Measurements from ENCODE around the gene NBAS.
"Not testable (repeated sequence)": the region's sequence is repeated elsewhere in the genome, so short reads cannot be mapped to it uniquely, and the experiment has no call there.

NBAS gene

GRCh38 chr2:15251753-15252152 lies 309.4 kb downstream of the NBAS start:
- DNase-seq: no peak

DNA sequence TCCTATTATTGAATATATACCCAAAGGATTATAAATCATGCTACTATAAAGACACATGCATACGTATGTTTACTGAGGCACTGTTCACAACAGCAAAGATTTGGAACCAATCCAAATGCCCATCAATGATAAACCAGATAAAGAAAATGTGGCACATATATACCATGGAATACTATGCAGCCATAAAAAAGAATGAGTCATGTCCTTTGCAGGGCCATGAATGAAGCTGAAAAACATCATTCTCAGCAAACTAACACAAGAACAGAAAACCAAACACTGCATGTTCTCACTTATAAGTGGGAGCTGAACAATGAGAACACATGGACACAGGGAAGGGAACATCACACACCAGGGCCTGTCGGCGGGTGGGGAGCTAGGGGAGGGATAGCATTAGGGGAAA lies 310.2 kb downstream of the NBAS start:
- not testable (repeated sequence) for DNase-seq

DNA sequence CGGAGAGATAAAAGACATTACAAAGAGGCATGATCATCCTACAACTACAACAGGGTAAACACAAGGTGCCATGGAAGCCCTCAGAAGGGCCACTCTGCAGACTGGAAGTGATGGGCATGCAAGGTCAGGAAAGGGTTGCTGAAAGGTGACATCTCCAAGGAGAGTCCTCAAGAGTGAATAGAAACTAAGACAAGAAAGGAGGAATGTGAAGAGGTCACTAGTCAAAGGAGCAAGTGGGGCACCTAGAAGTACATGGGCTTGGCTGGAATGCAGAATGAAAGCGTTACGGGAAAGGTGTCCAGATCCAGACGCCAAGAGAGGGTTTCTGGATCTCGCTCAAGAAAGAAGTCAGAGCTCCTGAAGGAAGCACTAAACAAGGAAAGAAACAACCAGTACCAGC lies 314.3 kb downstream of the NBAS start:
- DNase-seq: no peak

DNA sequence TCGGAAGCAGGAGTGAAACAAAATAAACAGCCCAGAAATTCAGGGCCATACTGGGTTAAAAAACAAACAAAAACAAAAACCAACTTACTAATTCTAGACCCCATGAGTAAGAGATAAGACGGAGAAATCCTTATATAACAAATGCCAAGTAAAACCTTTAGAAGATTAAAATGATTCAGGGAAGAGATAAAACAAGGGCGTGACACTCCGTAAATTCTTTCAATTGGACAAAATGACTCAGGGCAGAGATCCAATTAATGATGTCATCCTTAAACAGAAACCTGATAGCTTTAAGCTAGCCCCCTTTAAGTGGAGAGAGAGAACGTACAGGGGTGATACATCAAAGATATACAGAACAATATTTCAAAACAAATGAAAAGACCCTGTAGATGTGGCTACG lies 317.4 kb downstream of the NBAS start:
- DNase-seq: no peak

- DNase-seq: no peak
These were observed 318.1 kb downstream of the NBAS start for GRCh38 chr2:15242936-15243461.

GRCh38 chr2:15241929-15242328 lies 319.2 kb downstream of the NBAS start:
- no peak for DNase-seq

- DNase-seq: no peak
These were observed 319.9 kb downstream of the NBAS start for GRCh38 chr2:15241201-15241600.

DNA sequence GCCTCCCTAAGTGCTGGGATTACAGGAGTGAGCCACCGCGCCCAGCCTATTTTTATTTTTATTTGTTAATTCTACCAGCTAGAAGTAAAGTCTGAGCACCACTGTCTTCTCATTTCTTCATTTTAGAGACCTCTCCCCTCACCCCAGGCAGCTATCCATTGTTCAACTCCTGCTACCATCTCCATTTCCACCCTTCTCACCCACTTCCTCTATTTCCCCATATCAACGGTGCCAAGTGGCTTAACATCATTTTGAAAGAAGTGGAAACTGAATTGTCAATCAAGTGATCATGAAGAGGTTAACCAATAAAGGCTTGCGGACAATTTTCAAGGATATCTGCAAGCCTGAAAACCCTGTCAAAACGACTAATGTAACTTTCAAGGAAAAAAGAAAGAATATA lies 323.1 kb downstream of the NBAS start:
- no peak for DNase-seq

- DNase-seq: no peak
These were observed 330.4 kb downstream of the NBAS start for GRCh38 chr2:15230599-15231192.

DNA sequence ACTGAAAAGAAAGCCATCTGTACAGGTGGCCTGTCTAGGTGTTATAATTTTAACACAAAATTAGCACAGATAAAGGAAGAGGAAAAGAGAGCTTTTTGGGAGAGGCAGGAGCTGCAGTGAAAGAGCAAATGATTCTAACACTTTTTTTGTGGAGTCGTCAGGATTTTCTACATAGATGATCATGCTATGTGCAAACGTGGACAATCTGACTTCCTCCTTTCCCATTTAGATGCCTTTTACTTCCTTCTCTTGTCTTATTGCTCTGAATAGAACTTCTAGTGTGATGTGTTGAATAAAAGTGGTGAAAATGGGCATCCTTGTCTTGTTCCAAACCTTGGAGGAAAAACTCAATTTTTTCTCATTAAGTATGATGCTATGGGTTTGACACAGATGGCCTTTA lies 334.5 kb downstream of the NBAS start:
- no peak for DNase-seq

GRCh38 chr2:15225131-15225530 lies 336.0 kb downstream of the NBAS start:
- DNase-seq: no peak

GRCh38 chr2:15224641-15225040 lies 336.5 kb downstream of the NBAS start:
- no peak for DNase-seq

DNA sequence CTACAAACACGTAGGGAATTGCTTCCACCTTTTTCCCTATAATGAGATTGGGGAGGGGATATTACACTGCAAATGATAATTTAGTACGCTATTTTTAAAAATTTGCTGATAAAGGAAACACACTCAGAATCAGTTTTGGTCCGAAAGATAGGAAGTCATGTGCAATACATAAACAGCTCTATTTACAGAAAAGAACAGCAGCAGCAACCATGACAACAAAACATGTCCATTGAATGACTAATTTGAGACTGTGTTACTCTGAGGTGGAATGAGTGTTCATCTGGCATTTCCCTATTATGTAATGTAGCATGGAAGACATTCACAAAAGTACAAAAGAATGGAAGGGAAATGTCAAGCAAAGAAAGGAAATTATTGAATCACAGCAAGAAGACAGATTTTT lies 337.2 kb downstream of the NBAS start:
- DNase-seq: no peak

DNA sequence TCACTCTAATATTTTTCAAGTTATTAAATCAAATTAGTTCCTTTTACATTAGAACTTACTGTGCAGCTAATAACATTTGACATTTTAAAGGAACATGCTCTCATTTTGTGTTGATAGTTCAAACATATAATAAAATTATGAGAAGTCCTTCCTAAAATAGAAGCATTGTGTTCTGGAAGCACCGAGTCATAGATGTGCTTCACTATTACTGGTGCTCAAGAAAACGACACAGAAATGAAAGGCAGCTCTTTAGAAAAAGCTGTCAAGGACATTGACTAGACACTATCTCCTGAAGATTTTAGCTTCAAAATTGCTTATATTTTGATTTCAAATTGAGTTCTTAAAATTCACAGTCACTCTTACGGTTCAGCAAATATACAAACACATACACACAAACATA lies 338.3 kb downstream of the NBAS start:
- no peak for DNase-seq

GRCh38 chr2:15220603-15221002 lies 340.5 kb downstream of the NBAS start:
- DNase-seq: no peak

- no peak for DNase-seq
These were observed 342.6 kb downstream of the NBAS start for GRCh38 chr2:15218423-15219086.

- no peak for DNase-seq
These were observed 348.9 kb downstream of the NBAS start for GRCh38 chr2:15212249-15212648.

GRCh38 chr2:15210542-15210941 lies 350.6 kb downstream of the NBAS start:
- DNase-seq: not testable (repeated sequence)

DNA sequence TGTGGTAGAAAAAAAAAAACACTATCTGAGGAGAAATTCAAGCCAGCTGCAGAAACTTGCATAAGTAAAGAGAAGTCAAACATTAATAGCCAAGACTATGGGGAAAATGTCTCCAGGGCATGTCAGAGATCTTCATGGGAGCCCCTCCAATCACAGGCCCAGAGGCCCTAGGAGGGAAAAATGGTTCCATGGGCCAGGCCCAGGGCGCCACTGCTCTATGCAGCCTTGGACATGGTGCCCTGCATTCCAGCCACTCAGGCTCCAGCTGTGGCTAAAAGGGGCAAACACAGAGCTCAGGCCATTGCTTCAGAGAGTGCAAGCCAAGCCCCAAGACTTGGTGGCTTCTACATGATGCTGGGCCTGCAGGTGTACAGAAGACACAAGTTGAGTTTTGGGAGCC lies 354.7 kb downstream of the NBAS start:
- no peak for DNase-seq

DNA sequence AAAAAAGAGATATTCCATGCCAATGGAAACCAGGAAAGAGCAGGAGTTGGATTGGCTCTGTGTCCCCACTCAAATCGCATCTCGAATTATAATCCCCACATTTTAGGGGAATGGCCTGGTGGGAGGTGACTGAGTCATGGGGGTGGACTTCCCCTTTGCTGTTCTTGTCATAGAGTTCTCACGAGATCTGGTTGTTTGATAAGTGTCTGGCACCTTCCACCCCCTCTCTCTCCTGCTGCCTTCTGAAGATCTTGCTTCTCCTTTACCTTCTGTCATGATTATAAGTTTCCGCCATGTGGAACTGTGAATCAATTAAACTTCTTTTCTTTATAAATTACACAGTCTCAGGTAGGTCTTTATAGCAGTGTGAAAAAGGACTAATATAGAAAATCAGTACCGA lies 355.6 kb downstream of the NBAS start:
- DNase-seq: no peak

DNA sequence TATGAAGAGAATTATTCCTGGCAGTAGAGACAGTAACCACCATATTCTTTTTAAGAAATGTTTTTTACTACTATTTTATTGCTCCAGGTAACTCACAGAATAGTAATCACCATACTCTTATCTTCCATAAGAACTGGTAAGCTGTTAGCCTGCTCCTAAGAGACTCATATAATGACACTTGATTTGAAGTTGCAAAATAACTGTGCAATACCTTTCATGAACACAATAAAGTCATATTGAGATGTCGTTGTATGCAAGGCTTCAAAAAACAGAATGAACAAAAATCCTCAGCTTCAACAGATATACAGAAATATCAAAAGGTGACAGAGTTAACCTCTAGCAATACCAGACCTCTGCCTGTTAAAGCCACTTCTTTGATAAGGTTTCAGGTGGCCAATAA lies 360.1 kb downstream of the NBAS start:
- DNase-seq: no peak

DNA sequence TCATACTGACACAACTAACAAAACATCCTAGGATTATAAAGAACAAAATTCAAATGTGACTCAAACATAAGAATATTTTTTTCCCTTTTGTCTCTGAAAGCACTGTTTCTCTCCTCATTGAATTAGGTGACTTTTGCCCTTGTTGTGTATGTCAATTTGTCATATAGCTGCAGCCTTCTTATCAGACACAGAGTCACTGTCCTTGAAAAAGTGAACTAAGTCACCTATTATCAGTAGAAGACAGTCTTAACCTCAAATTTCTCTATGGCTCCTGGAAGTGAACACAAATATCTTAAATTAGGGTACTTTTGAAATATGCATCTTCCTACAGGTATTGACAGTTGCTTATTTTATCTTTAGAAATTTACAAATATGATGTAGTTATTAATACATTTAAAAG lies 360.6 kb downstream of the NBAS start:
- DNase-seq: no peak

DNA sequence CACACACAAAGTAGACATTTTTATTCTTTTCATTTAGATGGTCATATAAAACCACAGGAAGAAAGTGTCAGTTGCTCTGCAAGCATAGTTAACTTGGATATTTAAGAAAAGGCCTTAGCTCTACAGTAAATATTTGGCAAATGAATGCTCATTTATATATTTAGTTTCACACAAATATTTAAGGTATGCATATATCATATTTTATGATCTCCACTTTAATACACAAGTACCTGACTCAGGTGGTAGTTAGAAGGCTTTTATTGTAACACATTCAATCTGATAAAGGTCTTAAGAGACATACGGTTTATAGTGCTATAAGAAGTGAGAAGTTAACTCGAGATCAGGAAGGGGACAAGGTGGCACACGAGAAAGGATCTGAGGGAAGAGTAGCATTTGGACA lies 363.1 kb downstream of the NBAS start:
- DNase-seq: no peak

GRCh38 chr2:15195813-15196212 lies 365.3 kb downstream of the NBAS start:
- DNase-seq: no peak

DNA sequence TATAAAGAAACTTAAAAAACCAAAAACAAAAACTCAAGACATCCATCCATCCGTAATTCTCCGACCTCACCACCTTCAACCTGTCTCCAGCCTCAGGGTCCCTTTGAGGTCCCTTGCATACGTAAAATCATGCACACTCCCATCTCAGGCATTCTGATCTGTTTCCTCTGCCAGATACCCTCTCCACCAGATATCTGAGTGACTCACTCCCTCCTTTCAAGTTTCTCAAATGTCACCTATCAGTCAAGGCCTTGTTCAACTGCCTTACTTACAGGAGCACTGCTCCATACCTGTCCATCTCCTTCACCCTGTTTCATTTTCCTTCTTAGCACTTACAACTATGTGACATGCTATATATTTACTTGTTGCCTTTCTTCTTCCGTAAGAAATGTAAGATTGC lies 369.3 kb downstream of the NBAS start:
- no peak for DNase-seq
